WTC11 (cell line): ENCODE data around the gene OR2Y1. TPM values are rescaled to one million over a fixed set of nuclear protein-coding genes. Genes with fewer than 3 reads are reported as not detected.
"Not testable (repeated sequence)": the region's sequence is repeated elsewhere in the genome, so short reads cannot be mapped to it uniquely, and the experiment has no call there.

Experiments used
- ATAC-seq: fragments of 200-7000 bp; cut with Tn5 transposase; 2 replicates; pipeline ENCODE4 v1.10.0; 2021; ENCODE audit warnings: mild to moderate bottlenecking, moderate library complexity
- CTCF ChIA-PET: fragments of 300-600 bp; sonication (Branson Sonifier 250); formaldehyde crosslinking; loops from one replicate; lab custom pipeline; 2021; ENCODE audit warnings: antibody characterized with exemption; lab: Charles Lee
- POLR2A ChIA-PET: fragments of 350-600 bp; sonication (Branson Sonifier 250); formaldehyde crosslinking; loops from one replicate; lab custom pipeline; 2021; ENCODE audit warnings: antibody characterized with exemption; lab: Charles Lee
- DNase-seq: peaks from one replicate; pipeline ENCODE4 v3.0.0; 2021; ENCODE audit warnings: low spot score
- H3K27ac Mint-ChIP-seq: 2 replicates; pipeline ENCODE4 v1.8.0; 2021; ENCODE audit warnings: mixed read lengths
- H3K27me3 Mint-ChIP-seq: 2 replicates; pipeline ENCODE4 v1.8.0; 2021; ENCODE audit warnings: low read depth, mild to moderate bottlenecking, moderate library complexity, mixed read lengths
- H3K36me3 Mint-ChIP-seq: 2 replicates; pipeline ENCODE4 v1.8.0; 2021; ENCODE audit warnings: mixed read lengths
- H3K4me1 Mint-ChIP-seq: 2 replicates; pipeline ENCODE4 v1.8.0; 2022; ENCODE audit warnings: mixed read lengths
- H3K4me3 Mint-ChIP-seq: 2 replicates; pipeline ENCODE4 v1.8.0; 2021; ENCODE audit warnings: mild to moderate bottlenecking, moderate library complexity, mixed read lengths
- H3K9me3 Mint-ChIP-seq: 2 replicates; pipeline ENCODE4 v1.8.0; 2021; ENCODE audit warnings: mixed read lengths
- ATF1 ChIP-seq: sonication (generic); formaldehyde crosslinking; IDR thresholded peaks from 2 replicates; pipeline ENCODE4 v1.8.1; 2023; ENCODE audit warnings: mild to moderate bottlenecking, moderate library complexity, missing genetic modification reagents
- CDX4 ChIP-seq: fragments of 250-450 bp; sonication (Bioruptor Pico); IDR thresholded peaks from 2 replicates; pipeline ENCODE4 v1.9.0; 2021; ENCODE audit warnings: moderate library complexity, mild to moderate bottlenecking, inconsistent platforms, borderline replicate concordance
- CTCF ChIP-seq: fragments of 200-600 bp; IDR thresholded peaks from 2 replicates; pipeline ENCODE4 v1.8.0; 2022; ENCODE audit warnings: antibody characterized with exemption
- E2F4 ChIP-seq: sonication (generic); formaldehyde crosslinking; IDR thresholded peaks from 2 replicates; pipeline ENCODE4 v1.8.1; 2022; ENCODE audit warnings: low read depth, mild to moderate bottlenecking, moderate library complexity, missing genetic modification reagents, borderline replicate concordance
- ELF4 ChIP-seq: sonication (generic); formaldehyde crosslinking; IDR thresholded peaks from 2 replicates; pipeline ENCODE4 v1.8.1; 2022; ENCODE audit warnings: low read depth, mild to moderate bottlenecking, moderate library complexity, missing genetic modification reagents
- ESRRA ChIP-seq: sonication (generic); formaldehyde crosslinking; IDR thresholded peaks from 2 replicates; pipeline ENCODE4 v1.8.1; 2022; ENCODE audit warnings: mild to moderate bottlenecking, missing genetic modification reagents, borderline replicate concordance
- FOXJ3 ChIP-seq: sonication (generic); formaldehyde crosslinking; IDR thresholded peaks from 2 replicates; pipeline ENCODE4 v1.9.0; 2021; ENCODE audit warnings: missing genetic modification reagents, mild to moderate bottlenecking, borderline replicate concordance
- FOXP1 ChIP-seq: sonication (generic); formaldehyde crosslinking; IDR thresholded peaks from 2 replicates; pipeline ENCODE4 v1.8.0; 2022; ENCODE audit warnings: missing genetic modification reagents, mild to moderate bottlenecking, moderate library complexity, borderline replicate concordance
- GTF2I ChIP-seq: fragments of 250-450 bp; sonication (Bioruptor Pico); conservative IDR thresholded peaks from 2 replicates; pipeline ENCODE4 v1.4.0; 2021; ENCODE audit warnings: mild to moderate bottlenecking
- JUN ChIP-seq: sonication (generic); formaldehyde crosslinking; IDR thresholded peaks from 2 replicates; pipeline ENCODE4 v1.8.0; 2023; ENCODE audit warnings: mild to moderate bottlenecking, missing genetic modification reagents
- MYBL2 ChIP-seq: sonication (generic); formaldehyde crosslinking; IDR thresholded peaks from 2 replicates; pipeline ENCODE4 v1.8.1; 2023; ENCODE audit warnings: mild to moderate bottlenecking, moderate library complexity, missing genetic modification reagents
- NR1H2 ChIP-seq: sonication (generic); formaldehyde crosslinking; IDR thresholded peaks from 2 replicates; pipeline ENCODE4 v1.9.0; 2021; ENCODE audit warnings: mild to moderate bottlenecking, moderate library complexity, missing genetic modification reagents
- PRDM15 ChIP-seq: sonication (generic); formaldehyde crosslinking; IDR thresholded peaks from 2 replicates; pipeline ENCODE4 v1.8.0; 2022; ENCODE audit warnings: missing genetic modification reagents
- SMAD4 ChIP-seq: sonication (generic); formaldehyde crosslinking; IDR thresholded peaks from 2 replicates; pipeline ENCODE4 v1.8.0; 2022; ENCODE audit warnings: mild to moderate bottlenecking, missing genetic modification reagents
- TEAD1 ChIP-seq: sonication (generic); formaldehyde crosslinking; IDR thresholded peaks from 2 replicates; pipeline ENCODE4 v1.8.0; 2022; ENCODE audit warnings: mild to moderate bottlenecking, missing genetic modification reagents
- ZNF232 ChIP-seq: sonication (generic); formaldehyde crosslinking; IDR thresholded peaks from 2 replicates; pipeline ENCODE4 v1.8.0; 2022; ENCODE audit warnings: mild to moderate bottlenecking, missing genetic modification reagents
- ZNF281 ChIP-seq: sonication (generic); formaldehyde crosslinking; IDR thresholded peaks from 2 replicates; pipeline ENCODE4 v1.8.0; 2023; ENCODE audit warnings: mild to moderate bottlenecking, missing genetic modification reagents
- ZNF396 ChIP-seq: fragments of 250-450 bp; sonication (Bioruptor Pico); IDR thresholded peaks from 2 replicates; pipeline ENCODE4 v1.8.0; 2021; ENCODE audit warnings: mild to moderate bottlenecking, moderate library complexity, borderline replicate concordance
- ZNF512 ChIP-seq: sonication (generic); formaldehyde crosslinking; IDR thresholded peaks from 2 replicates; pipeline ENCODE4 v1.8.1; 2022; ENCODE audit warnings: missing genetic modification reagents, borderline replicate concordance
- total RNA-seq: library from RNA; stranded (reverse); gene quantifications from 3 replicates; pipeline ENCODE4 v1.2.3, GENCODE V29; 2021

OR2Y1 gene
- total RNA-seq, 1 experiment from 2014 or later: not detected

- TF ChIP-seq ZNF281: no peak
- no peak for TF ChIP-seq GTF2I (CRISPR knock-in tag)
- no peak for TF ChIP-seq TEAD1 (CRISPR knock-in tag)
- no peak for TF ChIP-seq ZNF512
- no peak for TF ChIP-seq MYBL2 (CRISPR knock-in tag)
- TF ChIP-seq, all 79 proteins: peak for 0
Measured at GRCh38 chr5:180742727-180743126, 2.9 kb upstream of the OR2Y1 start (continued).

- DNase-seq, H3K4me1 Mint-ChIP-seq, H3K27ac Mint-ChIP-seq, H3K9me3 Mint-ChIP-seq, POLR2A ChIA-PET, H3K36me3 Mint-ChIP-seq, H3K4me3 Mint-ChIP-seq, H3K27me3 Mint-ChIP-seq, CTCF ChIA-PET, ATAC-seq: not testable (repeated sequence)
Measured at GRCh38 chr5:180740953-180741352, 1.1 kb upstream of the OR2Y1 start.

GRCh38 chr5:180739271-180739670, 587 bp downstream of the OR2Y1 start:
- TF ChIP-seq ZNF232 (CRISPR knock-in tag): no peak
- TF ChIP-seq PRDM15: no peak
- TF ChIP-seq FOXJ3: no peak
- no peak for TF ChIP-seq E2F4
- no peak for TF ChIP-seq CDX4 (CRISPR knock-in tag)
- no peak for TF ChIP-seq FOXP1 (CRISPR knock-in tag)
- no peak for TF ChIP-seq ESRRA (CRISPR knock-in tag)
- TF ChIP-seq ATF1: no peak
- no peak for TF ChIP-seq NR1H2 (CRISPR knock-in tag)
- TF ChIP-seq MYBL2 (CRISPR knock-in tag): no peak
- no peak for TF ChIP-seq ZNF396 (CRISPR knock-in tag)
- TF ChIP-seq CTCF: no peak
- TF ChIP-seq ZNF512: no peak
- no peak for TF ChIP-seq JUN (CRISPR knock-in tag)
- no peak for TF ChIP-seq ELF4 (CRISPR knock-in tag)
- no peak for TF ChIP-seq SMAD4 (CRISPR knock-in tag)
- ChIA-PET CTCF (no interaction called here), POLR2A (no interaction called here)
- Mint-ChIP-seq H3K27me3 (peaks cover 10% of the 10 kb centered on the region), H3K9me3 (no peaks in the 10 kb centered on the region), H3K4me3 (no peak overlapping the region), H3K36me3 (no peaks in the 10 kb centered on the region), H3K4me1 (no peaks in the 10 kb centered on the region), H3K27ac (no peak overlapping the region)
- no peak for ATAC-seq
- DNase-seq: no peak
